ENCODE measurements around the gene NNAT. TPM values are rescaled to one million over a fixed set of nuclear protein-coding genes. Genes with fewer than 3 reads are reported as not detected.

Gene NNAT
- total and polyA plus RNA-seq, 4 donors = 0.09 to 0.24 TPM; not detected in 2

DNA sequence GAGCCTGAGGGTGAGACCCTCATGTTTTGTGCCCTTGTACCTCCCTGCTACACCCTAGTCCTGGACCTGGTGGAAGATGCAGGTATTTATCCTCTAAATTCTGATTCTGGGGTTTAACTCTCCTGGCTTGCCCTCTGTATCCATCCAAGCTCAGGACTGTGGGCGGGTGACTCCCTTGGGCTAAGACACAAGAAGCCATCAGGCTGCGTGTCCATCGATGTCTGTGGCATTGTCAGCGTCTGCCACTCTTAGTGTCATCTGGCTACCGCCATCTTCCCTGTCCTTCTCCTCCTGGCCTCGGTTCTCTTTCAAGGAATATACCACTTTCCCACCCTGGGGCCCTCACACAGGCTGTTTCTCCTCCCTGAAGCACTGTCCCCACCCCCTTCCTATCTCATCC lies 35.5 kb downstream of the NNAT start:
- H3K27ac ChIP-seq (ENCODE audit: low read depth in 1 of 2, low read length in 2 of 2) = no peak overlapping the region
- no peak overlapping the region for H3K4me3 ChIP-seq (ENCODE audit: low read depth in 1 of 3, low read length in 3 of 3)
- H3K36me3 ChIP-seq (ENCODE audit: control insufficient read depth in 4 of 4, insufficient read depth in 3 of 4, low read depth in 1 of 4, low read length in 3 of 4) = no peaks in the 10 kb centered on the region
- TF ChIP-seq EGR1 (IDR thresholded peaks at IDR 0.05; ENCODE audit: low read depth in 2 of 2) (no peak), TAF1 (conservative IDR thresholded peaks at IDR 0.05) (no peak), GABPA (IDR thresholded peaks at IDR 0.05 in 1 of 2, conservative IDR thresholded peaks at IDR 0.05 in 1 of 2) (no peak), HNF4G (IDR thresholded peaks at IDR 0.05) (no peak)
- TF ChIP-seq, protein P1, sequence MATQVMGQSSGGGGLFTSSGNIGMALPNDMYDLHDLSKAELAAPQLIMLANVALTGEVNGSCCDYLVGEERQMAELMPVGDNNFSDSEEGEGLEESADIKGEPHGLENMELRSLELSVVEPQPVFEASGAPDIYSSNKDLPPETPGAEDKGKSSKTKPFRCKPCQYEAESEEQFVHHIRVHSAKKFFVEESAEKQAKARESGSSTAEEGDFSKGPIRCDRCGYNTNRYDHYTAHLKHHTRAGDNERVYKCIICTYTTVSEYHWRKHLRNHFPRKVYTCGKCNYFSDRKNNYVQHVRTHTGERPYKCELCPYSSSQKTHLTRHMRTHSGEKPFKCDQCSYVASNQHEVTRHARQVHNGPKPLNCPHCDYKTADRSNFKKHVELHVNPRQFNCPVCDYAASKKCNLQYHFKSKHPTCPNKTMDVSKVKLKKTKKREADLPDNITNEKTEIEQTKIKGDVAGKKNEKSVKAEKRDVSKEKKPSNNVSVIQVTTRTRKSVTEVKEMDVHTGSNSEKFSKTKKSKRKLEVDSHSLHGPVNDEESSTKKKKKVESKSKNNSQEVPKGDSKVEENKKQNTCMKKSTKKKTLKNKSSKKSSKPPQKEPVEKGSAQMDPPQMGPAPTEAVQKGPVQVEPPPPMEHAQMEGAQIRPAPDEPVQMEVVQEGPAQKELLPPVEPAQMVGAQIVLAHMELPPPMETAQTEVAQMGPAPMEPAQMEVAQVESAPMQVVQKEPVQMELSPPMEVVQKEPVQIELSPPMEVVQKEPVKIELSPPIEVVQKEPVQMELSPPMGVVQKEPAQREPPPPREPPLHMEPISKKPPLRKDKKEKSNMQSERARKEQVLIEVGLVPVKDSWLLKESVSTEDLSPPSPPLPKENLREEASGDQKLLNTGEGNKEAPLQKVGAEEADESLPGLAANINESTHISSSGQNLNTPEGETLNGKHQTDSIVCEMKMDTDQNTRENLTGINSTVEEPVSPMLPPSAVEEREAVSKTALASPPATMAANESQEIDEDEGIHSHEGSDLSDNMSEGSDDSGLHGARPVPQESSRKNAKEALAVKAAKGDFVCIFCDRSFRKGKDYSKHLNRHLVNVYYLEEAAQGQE (IDR thresholded peaks at IDR 0.05) = no peak
- TF ChIP-seq, protein P2, sequence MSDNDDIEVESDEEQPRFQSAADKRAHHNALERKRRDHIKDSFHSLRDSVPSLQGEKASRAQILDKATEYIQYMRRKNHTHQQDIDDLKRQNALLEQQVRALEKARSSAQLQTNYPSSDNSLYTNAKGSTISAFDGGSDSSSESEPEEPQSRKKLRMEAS (IDR thresholded peaks at IDR 0.05) = no peak
- no peak overlapping the region for H3K9ac ChIP-seq (ENCODE audit: low read depth in 1 of 2, low read length in 2 of 2)
- no peak for DNase-seq (ENCODE audit: low spot score)
- H3K9me3 ChIP-seq (ENCODE audit: control insufficient read depth in 4 of 4, low read length in 3 of 4) = no peaks in the 10 kb centered on the region
- H3K4me1 ChIP-seq (ENCODE audit: control insufficient read depth in 4 of 4, insufficient read depth in 4 of 4, low read length in 3 of 4) = no peaks in the 10 kb centered on the region
- H3K27me3 ChIP-seq (ENCODE audit: control insufficient read depth in 4 of 4, insufficient read depth in 4 of 4, low read length in 3 of 4) = no peaks in the 10 kb centered on the region
- whole genome bisulfite sequencing = 86% methylated on average over 6 of the region's 6 CpGs

DNA sequence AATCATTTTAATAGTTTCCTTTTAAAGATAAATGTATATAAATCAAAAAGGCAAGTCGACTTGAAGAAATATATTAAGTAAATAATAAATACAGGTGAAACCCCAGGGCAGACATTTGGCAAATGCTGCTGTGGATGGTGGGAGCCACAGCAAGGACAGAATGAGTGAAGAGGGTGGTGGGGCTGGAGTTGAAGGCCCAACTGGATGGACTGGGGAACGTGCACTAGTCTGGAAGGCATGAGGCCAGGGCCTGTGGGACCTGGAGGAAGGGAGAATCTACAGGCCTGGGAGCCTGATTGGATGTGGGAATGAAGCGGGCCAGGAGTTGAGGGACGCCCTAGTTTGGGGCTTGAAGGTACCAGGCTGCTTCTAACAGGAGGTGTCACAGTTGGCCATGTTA lies 37.3 kb downstream of the NNAT start:
- Histone ChIP-seq H3K9me3 (ENCODE audit: control insufficient read depth in 4 of 4, low read length in 3 of 4) (no peaks in the 10 kb centered on the region), H3K9ac (ENCODE audit: low read depth in 1 of 2, low read length in 2 of 2) (no peak overlapping the region), H3K4me3 (ENCODE audit: low read depth in 1 of 3, low read length in 3 of 3) (no peak overlapping the region), H3K27ac (ENCODE audit: low read depth in 1 of 2, low read length in 2 of 2) (no peak overlapping the region), H3K36me3 (ENCODE audit: control insufficient read depth in 4 of 4, insufficient read depth in 3 of 4, low read depth in 1 of 4, low read length in 3 of 4) (no peaks in the 10 kb centered on the region), H3K27me3 (ENCODE audit: control insufficient read depth in 4 of 4, insufficient read depth in 4 of 4, low read length in 3 of 4) (no peaks in the 10 kb centered on the region), H3K4me1 (ENCODE audit: control insufficient read depth in 4 of 4, insufficient read depth in 4 of 4, low read length in 3 of 4) (no peaks in the 10 kb centered on the region)
- 83% methylated on average over 4 of the region's 4 CpGs for WGBS
- no peak for DNase-seq (ENCODE audit: low spot score)
- no peak for TF ChIP-seq RXRA (IDR thresholded peaks at IDR 0.05)
- TF ChIP-seq, protein P3, sequence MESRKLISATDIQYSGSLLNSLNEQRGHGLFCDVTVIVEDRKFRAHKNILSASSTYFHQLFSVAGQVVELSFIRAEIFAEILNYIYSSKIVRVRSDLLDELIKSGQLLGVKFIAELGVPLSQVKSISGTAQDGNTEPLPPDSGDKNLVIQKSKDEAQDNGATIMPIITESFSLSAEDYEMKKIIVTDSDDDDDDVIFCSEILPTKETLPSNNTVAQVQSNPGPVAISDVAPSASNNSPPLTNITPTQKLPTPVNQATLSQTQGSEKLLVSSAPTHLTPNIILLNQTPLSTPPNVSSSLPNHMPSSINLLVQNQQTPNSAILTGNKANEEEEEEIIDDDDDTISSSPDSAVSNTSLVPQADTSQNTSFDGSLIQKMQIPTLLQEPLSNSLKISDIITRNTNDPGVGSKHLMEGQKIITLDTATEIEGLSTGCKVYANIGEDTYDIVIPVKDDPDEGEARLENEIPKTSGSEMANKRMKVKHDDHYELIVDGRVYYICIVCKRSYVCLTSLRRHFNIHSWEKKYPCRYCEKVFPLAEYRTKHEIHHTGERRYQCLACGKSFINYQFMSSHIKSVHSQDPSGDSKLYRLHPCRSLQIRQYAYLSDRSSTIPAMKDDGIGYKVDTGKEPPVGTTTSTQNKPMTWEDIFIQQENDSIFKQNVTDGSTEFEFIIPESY (IDR thresholded peaks at IDR 0.05) = no peak
- TF ChIP-seq RAD21 (IDR thresholded peaks at IDR 0.05) = no peak

DNA sequence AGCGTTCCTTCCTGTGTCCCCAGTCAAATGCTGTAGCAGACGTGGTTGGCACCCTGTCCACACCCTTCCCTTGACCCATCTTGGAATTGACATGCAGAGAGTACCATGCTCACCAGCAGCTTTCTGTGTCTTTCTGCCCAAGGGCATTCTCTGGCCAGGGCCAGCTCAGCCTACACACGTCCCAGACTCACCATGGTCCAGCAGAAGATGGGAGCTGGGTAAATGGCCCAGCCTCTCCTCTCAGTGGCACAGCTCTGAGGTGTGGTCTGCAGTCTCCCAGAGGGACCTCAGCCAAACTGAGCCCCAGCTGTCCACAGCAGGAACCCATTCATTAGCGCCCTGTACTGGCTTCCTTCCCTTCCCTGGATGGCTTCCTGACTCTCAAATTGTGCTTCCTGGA lies 37.7 kb downstream of the NNAT start:
- Histone ChIP-seq H3K27ac (ENCODE audit: low read depth in 1 of 2, low read length in 2 of 2) (no peak overlapping the region), H3K9ac (ENCODE audit: low read depth in 1 of 2, low read length in 2 of 2) (no peak overlapping the region), H3K27me3 (ENCODE audit: control insufficient read depth in 4 of 4, insufficient read depth in 4 of 4, low read length in 3 of 4) (no peaks in the 10 kb centered on the region), H3K4me3 (ENCODE audit: low read depth in 1 of 3, low read length in 3 of 3) (no peak overlapping the region), H3K9me3 (ENCODE audit: control insufficient read depth in 4 of 4, low read length in 3 of 4) (no peaks in the 10 kb centered on the region), H3K4me1 (ENCODE audit: control insufficient read depth in 4 of 4, insufficient read depth in 4 of 4, low read length in 3 of 4) (no peaks in the 10 kb centered on the region), H3K36me3 (ENCODE audit: control insufficient read depth in 4 of 4, insufficient read depth in 3 of 4, low read depth in 1 of 4, low read length in 3 of 4) (peaks cover 0 to 2% (median 0%) of the 10 kb centered on the region in 4 donors)
- no peak for DNase-seq (ENCODE audit: low spot score)
- TF ChIP-seq, protein P2 (IDR thresholded peaks at IDR 0.05) = no peak
- TF ChIP-seq RXRA (IDR thresholded peaks at IDR 0.05) (no peak), EGR1 (IDR thresholded peaks at IDR 0.05; ENCODE audit: low read depth in 2 of 2) (no peak), FOXA1 (IDR thresholded peaks at IDR 0.05) (no peak), JUND (IDR thresholded peaks at IDR 0.05) (no peak), SP1 (IDR thresholded peaks at IDR 0.05) (no peak), FOXA2 (IDR thresholded peaks at IDR 0.05) (no peak), NR2F2 (IDR thresholded peaks at IDR 0.05) (no peak), HNF4A (conservative IDR thresholded peaks at IDR 0.05) (no peak), RAD21 (IDR thresholded peaks at IDR 0.05) (no peak)
- TF ChIP-seq, protein P4, sequence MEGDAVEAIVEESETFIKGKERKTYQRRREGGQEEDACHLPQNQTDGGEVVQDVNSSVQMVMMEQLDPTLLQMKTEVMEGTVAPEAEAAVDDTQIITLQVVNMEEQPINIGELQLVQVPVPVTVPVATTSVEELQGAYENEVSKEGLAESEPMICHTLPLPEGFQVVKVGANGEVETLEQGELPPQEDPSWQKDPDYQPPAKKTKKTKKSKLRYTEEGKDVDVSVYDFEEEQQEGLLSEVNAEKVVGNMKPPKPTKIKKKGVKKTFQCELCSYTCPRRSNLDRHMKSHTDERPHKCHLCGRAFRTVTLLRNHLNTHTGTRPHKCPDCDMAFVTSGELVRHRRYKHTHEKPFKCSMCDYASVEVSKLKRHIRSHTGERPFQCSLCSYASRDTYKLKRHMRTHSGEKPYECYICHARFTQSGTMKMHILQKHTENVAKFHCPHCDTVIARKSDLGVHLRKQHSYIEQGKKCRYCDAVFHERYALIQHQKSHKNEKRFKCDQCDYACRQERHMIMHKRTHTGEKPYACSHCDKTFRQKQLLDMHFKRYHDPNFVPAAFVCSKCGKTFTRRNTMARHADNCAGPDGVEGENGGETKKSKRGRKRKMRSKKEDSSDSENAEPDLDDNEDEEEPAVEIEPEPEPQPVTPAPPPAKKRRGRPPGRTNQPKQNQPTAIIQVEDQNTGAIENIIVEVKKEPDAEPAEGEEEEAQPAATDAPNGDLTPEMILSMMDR (IDR thresholded peaks at IDR 0.05; ENCODE audit: low read depth, low read length, missing input control) = no peak
- TF ChIP-seq, protein P5, sequence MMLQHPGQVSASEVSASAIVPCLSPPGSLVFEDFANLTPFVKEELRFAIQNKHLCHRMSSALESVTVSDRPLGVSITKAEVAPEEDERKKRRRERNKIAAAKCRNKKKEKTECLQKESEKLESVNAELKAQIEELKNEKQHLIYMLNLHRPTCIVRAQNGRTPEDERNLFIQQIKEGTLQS (IDR thresholded peaks at IDR 0.05) = no peak
- TF ChIP-seq, protein P1 (IDR thresholded peaks at IDR 0.05) = no peak
- 87% methylated on average over 4 of the region's 4 CpGs for WGBS
